GM12873 (cell line): ENCODE data around the gene MEGF10.

Source experiments
- CTCF ChIP-seq: IDR thresholded peaks from 2 replicates; pipeline ENCODE4 v1.5.1; 2012; ENCODE audit warnings: low read depth, mild to moderate bottlenecking, moderate library complexity, low read length, control low read depth; ENCODE audit not compliant: insufficient read depth; ENCODE audit errors: missing control alignments

MEGF10 gene

GRCh38 chr5:127303404-127303803, 12.8 kb downstream of the MEGF10 start:
- TF ChIP-seq CTCF: no peak

- TF ChIP-seq CTCF: no peak
Measured at GRCh38 chr5:127305493-127305892, 14.9 kb downstream of the MEGF10 start.

- no peak for TF ChIP-seq CTCF
Measured at GRCh38 chr5:127306036-127306435, 15.4 kb downstream of the MEGF10 start.

- no peak for TF ChIP-seq CTCF
Measured at GRCh38 chr5:127306647-127307046, 16.1 kb downstream of the MEGF10 start.

GRCh38 chr5:127307868-127308267, 17.3 kb downstream of the MEGF10 start:
- TF ChIP-seq CTCF: no peak

- no peak for TF ChIP-seq CTCF
Measured at GRCh38 chr5:127308945-127309344, 18.3 kb downstream of the MEGF10 start.

GRCh38 chr5:127311349-127311748, 20.8 kb downstream of the MEGF10 start:
- no peak for TF ChIP-seq CTCF
